HG03108 (cell line): Measurements from ENCODE around the gene ADGRB2.

Experiments
- ATAC-seq: cut with Tn5 transposase; IDR thresholded peaks from one replicate; pipeline ENCODE4 v1.9.1; 2021; ENCODE audit warnings: moderate library complexity; ENCODE audit not compliant: unreplicated experiment

Gene ADGRB2

DNA sequence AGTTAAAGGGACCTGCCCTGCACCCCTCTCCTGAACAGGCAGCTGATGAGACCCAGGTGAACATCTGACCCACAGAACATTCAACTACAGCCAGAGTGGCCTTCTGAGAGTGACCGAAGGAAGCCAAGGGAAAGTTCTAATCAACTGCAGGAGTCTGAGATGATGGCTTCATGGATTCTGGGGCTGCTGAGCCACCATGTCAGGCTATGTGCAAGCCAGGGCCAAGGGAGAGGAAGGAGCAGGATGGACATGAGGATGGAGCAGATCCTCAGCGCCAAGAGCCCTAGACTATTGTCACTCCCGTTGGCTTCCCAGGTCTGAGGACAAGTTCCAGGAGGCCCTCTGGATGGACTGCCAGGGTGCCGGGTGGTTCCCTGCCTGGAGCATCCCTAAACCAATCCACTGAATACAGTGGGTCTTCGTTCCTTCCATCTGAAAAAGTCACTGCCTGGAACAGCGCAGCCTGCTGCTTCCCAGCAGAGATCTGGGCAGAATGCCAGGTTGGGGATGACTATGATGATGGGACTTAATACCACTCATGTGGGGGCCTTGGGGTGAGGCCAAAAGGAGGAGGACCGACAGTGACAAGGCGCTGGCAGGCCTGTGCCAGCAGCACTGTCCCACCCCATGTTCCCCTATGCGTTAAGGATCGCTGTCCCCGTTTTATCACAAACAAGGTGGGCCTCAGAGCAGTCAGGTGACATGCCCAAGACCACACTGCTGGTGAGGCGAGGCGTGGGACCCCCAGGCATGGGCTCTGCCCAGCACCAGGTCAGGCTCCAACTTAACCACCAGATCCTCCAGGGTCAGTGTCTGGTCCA lies 31.9 kb upstream of the ADGRB2 start:
- ATAC-seq: no peak

DNA sequence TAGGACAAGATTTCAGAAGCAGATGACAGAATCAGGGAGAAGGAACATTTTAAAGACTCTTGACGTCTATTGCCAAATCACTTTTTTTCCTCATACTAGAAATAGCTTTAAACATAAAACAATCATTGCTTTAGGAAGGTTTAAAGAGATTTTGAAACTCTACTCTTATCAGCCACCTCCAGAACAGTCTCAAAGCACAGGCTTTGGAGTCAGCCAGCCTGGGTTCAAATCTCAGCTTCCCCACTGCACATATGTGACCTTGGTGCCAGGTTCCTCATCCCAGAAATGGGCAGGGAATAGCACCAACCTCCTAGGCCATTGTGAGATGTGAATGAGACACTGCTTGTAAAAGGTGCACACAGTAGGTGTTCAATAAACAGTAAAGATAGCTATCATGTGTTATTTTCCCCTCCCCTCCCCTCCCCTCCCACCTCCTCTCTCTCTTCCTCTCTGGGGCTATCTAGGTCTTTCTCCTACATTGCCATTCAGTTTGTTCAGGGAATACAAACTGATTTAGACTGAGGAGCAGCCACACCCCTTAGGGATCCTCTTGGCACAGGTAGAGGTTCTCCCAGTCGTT lies 31.0 kb upstream of the ADGRB2 start:
- no peak for ATAC-seq

DNA sequence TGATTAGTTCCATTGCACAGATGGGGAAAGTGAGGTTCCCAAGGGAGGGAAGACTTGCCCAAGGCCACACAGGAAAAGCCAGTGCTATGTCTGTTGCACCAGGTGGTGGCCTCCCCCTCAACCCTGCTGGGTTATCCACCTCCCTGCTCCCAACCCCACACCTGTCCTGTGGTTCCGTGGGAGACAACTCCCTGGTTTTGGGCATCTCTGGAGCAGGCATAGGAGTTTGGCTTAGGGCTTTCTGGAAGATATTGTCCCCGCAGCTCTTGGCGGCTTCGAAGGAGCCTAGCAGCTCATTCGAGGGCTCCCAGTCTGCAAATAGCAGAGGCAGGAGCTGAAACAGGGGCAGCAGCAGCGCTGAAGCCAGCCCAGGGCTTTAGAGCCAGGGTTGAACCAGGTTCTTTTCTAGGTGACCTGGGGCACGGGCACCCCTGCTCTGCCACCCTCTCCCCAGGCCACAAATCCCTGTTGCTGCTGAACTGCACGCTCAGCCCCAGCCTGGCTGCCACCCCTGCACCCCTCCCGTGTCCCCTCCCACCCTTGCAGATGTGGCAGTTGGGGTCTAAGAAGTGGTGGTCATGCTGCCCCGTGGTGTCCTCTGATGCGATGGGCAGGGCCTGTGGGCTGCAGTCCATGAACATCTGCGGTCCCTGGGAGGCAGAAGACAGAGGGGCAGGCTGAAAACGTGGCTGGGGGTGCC lies 29.6 kb upstream of the ADGRB2 start:
- no peak for ATAC-seq

DNA sequence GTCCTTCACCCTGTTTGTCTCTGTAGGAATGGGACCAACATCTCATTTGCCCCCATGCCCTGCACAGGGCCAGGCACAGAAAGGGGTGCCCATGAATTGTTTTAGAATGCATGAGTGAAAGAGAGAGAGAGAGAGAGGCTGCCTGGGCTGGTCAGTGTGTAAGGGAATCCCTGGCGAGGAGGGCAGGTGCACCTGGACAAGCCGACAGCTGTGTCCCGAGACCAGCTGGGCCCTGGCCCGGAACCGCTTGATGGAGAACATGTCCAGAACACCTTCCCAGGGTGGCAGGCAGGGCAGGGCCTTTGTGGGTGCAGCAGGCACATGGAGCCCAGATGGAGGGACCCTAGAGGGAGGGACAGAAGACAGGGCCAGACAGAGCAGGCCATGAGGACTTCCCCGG lies 28.9 kb upstream of the ADGRB2 start:
- ATAC-seq: no peak

DNA sequence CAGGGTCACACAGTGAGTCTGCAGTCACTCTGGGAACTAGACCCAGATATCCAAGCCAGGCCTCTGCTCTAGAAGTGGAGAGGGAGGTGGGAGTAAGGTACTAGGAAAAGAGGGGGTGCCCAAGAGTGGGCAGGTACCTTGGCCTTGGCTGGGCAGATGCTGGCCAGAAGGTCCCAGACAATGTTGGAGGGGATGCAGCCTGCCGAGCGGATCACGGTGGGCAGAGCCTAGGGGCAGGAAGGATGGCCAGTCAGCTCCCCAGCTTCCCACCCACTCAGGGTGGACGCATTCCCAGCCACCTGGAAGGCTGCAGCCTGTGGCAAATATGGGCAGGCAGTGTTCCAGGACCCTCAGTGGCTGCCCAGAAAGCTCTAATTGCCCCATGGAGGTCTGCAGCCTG lies 28.4 kb upstream of the ADGRB2 start:
- ATAC-seq: no peak

DNA sequence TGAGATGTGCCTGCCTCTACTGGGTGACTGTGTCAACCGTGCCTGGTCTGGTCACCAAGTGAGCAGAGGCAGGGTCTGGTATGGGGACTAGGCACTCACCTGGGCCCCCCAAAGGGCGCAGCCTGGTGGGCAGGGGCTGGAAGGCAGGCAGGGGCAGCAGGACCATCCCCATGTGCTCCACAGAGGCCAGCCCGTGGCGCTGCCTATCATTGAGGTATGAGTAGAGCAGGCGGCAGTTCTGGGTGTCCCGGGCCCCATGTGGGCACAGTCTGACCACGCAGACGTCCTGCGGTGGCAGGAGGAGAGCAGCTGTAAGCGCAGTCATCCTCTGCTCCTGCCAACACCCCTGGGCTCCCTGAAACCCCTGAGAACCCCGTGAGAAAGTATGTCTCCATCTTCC lies 28.0 kb upstream of the ADGRB2 start:
- ATAC-seq: no peak

DNA sequence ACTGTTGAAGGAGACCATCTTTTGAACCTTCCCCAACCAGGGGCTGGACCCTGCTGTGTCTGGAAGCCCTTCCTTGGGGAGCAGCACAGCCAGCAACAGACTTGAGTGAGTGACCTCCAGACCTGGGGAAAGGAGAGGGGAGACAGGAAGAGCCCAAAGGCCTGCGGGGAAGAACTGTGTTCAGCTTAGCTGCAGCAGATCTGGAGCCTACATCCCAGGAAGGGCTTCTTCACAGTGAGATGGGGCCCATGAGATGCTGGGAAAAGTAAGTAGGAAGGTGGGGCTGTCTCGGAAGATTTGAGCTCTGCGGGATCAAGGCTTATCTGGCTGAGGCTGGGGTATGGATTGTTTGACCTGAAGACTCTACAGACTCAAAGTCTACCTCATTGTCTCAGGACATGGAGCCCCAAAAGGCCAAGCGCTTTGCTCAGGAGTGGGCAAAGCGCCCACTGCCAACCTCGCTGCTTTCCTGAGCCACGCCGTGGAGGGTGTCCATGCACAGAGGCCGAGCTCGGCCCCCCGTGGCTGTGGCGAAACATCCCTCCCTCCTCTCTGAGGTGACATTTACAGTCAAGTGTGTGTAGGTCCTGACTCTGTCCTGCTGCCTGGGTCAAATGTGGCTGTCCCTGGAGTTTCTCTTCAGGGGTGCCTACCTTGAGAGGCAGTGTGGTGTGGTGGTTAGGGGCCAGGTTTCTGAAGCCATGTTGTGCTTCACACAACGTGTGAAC lies 27.2 kb upstream of the ADGRB2 start:
- ATAC-seq: no peak

DNA sequence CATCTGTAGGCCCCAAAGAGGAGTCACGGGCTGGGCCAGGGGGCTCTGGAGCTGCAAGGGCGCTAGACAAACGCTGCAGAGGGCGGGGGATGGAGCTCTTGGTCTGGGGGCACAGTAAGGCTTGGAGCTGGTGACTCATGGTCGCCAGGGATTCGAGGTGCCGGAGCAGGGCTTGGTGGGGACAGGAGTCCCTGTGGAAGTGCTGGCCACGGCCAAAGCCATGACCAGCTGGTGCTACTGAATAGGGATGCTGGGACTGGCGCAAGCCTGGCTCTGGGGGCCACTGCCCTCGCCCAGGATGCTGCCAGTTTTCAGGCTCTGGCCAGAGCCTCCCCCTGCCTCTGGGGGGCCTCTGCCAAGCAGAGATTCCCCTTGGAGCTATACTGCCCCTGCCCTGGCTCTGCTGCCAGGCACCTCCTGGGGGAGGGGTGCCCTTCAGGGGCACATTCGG lies 26.5 kb upstream of the ADGRB2 start:
- ATAC-seq: no peak

DNA sequence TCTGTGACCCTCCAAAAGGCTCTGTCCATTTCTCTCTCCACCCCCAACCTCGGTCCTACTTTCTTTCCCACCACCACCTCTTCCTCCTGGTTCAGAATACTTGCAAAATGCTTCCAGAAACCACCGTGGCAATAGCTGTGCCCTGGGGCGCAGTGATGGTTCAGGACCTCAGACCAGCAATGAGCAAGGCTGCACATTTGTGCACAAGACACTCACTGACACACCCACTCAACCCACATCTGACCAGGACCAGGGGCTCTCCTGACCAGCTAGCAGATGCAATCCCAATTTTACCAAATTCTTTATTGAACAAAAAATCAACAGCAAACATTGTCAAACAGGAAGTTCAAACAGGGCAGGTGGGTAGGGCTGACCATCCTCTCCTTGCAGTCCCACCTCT lies 26.0 kb upstream of the ADGRB2 start:
- ATAC-seq: no peak

DNA sequence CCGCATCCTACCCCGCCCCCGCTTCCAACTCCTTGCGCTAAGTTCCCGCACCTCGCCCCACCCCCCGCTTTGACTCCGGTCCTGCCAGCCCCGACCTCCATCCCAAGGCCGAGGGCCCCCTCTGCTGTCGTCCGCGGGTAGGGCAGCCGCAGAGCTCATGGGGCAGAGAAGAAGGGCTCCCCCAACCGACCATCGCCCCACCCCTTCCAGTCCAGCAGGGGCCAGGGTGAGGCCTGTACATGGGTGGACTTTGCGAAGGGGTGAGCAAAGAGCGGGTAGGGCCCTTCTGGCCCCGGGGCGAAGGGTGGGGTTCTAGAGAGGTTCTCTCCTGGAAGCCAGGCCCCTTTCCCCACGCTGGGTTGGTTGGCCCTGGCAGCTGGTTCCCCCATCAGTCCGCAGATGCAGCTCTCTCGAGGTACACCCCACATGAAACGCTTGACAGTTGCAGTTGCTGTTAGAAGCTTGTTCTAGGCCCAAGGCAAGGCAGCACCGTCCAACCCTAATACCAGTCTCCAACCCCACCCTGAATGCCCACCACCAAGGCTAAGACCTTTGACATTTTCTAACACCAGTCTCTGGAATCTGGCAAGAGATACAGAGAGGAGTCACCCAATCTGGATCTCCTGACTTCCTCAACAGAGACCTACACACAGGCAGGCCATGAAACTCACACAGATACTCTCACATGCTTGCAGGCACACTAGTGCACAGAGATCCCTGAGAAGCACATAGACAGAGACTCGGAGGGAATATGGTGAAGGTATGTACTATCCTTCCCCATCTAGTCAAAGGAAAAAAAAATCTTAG lies 25.3 kb upstream of the ADGRB2 start:
- ATAC-seq: peak; percentile 61

DNA sequence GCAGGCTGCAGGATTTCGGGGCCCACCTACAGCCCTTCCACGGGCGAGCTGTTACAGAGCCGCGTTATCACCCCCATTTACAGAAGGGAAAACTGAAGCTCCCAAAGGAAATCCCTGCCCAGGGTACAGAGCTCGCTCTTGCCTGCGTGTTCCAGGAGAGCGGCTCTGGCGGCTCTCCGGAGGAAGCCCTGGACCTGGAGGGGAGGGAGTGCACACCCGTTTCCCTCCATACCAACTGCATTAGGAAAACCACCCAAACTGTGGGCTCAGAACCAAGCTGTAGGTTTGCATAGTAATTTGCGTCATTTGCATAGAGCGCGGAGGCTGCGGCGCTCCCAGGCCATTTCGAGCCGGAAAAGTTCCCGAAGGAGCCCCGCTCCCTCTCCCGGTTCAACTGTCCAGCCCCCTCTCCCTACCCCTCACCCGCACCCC lies 24.7 kb upstream of the ADGRB2 start:
- peak; percentile 13 for ATAC-seq

DNA sequence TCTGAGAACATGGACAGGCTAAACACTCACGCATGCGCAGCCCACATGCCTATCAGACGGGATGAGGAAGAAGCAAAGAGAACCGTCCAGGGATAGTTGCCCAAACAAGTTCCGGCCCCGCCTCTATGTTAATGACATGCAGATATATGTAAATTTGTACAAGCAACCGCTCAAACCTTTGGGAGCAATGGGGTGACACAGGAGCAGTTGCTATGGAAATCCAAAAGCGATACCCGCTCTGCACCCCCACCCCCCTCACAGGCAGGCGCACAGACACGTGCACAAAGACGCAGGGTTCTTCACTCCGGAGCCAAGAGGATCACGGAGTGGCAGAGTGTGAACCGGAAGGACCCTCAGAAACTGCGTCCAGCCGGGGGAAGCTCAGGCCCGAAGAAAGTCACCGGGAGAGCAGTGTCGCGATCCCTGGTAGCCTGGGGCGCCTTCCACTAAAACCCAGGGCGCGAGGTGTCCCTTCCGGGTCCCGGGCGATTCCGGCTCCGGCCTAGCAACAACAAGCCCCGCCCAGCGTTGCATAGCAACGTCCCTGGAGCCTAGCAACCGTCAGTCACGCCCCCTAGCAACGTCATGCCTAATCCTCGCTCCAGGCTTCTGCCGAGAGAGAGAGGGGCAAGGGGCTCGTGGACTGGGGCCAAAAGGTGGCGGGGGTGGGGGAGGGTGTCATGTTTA lies 24.1 kb upstream of the ADGRB2 start:
- peak; percentile 40 for ATAC-seq

DNA sequence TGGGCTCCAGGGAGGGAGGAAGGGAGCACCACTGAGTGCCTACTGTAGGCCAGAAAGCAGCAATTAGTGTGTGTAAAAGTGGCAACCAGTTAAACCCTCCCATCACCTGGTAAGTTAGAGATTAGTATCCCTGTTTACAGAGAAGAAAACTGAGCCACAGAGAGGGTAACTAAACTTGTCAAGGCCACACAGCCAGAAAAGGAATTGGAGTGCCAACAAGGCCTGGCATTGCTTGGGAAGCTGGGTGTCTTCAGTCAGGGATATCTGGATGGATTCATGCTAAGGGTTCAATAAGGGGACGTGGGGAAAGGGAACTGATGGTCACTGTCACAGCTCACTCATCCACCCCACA lies 23.6 kb upstream of the ADGRB2 start:
- ATAC-seq: no peak

DNA sequence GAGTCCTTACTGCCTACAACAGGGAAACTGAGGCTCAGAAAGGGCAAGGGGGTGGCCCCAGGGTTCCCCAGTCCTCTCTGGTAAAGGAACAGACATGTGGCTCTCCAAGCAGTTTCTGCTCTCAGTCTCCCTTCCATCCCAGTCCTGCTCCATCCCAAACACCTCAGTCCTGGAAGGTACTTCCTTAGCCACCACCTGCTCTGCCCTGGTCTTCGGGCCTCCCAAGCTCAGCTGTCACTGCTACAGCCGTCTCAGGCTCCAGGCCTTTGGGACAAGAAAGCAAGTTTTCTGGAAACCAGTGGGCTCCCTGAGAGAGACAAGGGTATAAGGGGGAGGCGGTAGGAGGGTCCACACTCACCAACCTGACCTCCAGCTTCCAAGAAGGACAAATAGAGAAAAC lies 23.1 kb upstream of the ADGRB2 start:
- ATAC-seq: no peak

DNA sequence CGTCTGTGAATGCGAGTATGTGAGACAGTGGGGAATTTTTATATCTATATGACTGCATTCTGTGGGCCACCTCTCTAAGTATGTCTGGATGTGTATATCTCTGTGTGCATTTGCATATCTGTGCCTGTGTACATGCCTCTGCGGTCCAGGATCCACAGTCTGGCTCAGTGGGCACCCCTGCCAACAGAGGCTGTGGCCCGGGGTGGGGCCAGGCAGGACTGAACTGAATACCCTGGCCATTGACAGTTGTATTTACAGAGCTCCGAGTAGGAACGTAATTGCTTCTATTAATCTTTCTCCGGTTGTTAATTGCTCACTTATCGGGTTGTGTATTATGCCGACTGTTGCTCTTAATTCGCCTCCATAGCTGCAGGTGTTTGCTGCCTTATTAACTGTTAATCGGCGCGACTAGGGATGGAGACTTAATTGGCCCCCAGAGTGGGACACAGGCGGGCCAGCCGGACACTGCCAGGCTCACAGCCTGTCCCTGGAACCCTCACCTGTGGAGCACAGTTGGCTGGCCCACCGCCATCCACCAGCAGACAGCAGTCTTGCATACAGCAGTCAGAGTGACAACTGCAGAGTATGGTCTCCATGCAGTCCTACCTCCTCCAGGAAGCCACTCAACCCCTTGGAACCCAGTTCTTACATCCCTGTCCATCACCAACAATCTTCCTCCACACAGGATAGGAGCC lies 22.4 kb upstream of the ADGRB2 start:
- no peak for ATAC-seq

DNA sequence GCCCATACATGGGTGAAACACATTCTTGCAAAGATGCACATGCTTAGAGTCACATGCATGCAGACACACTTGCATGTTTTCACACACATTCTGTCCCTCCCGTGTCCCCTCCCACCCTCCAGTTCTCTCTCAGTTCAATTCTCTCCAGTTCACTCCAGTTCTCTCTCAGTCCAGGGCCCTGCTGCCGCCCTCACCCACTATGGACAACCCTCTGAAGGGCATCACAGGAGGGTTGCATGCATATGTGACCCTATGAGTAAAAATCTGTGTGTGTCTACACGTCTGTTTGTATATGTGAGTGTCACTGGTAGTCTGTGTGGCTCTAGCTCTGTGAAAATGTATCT lies 21.8 kb upstream of the ADGRB2 start:
- ATAC-seq: no peak

DNA sequence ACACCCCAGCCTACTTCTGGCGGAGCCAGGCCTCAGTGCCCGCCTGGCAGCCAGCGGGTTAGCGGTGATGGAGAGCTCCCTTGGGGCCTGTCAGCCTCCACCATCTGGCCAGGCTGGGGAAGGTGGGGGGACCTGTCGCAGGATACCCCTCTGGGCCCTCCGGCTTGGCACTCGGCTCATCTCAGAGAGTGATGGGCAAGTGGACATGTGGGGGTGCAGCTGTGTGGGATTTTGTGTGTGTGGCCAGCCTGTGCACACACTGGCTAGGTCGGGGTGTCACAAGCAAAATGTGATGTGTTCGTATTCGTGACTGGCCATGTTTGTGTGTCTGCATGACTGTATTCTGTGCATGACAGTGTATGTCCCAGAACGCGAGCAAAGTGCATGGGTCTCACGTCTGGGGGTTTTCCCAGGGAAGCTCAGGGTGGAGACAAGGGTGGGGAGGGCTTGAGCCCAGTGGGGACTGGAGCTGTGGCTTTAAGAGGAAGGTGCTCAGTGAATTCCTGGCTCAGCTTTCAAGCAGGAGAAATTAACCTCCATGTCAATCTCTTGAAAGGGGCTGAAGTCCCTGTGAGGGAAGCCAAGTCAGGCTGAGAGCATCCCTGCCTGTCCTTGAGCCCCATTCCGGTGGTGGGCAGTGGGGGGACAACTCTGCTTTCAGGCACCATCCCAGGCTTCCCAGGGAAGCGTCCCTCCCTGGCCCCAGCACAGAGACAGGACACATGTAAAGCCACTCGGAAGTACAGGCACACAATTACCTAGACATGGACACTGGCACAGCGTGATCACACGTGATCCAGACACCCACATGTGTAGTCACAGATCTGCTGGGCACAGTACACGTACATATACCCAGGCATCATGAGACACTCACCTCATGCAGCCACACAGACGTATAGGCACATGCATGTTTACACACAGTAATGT lies 21.1 kb upstream of the ADGRB2 start:
- ATAC-seq: no peak

DNA sequence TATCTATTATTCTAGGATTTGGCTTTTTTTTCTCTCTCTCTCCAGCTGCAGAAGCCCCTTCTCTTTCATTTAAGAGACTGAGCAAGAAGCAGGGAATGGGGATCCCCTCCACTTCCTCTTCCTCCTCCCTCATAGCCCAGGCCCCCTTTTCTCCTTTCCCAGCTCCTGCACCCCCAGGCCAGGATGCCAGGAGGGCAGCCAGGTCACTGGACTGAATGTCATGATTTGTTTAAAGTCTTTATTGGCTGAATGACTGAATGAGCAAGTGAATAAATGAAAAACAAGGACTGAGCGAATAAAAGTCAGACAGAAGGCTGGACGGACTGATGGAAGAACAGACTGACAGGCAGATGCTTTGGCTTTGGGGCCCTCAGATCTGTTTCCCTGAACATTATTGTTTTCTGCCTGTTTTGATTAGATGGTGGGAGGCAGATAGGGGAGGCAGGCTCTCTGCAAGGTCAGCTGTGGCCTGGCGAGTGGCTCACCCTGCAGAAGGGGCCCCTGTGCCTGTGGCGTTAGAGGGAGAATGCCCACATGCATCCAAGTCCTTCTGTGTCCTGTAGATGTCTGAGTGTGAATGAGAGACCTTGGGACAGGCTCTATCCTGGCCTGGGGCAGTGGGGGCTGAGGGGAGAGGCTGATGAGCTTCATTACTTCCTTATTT lies 20.3 kb upstream of the ADGRB2 start:
- no peak for ATAC-seq
